WTC11 (cell line): Measurements from ENCODE around the gene PKHD1.

Source experiments
- ATF1 ChIP-seq: sonication (generic); formaldehyde crosslinking; IDR thresholded peaks from 2 replicates; pipeline ENCODE4 v1.8.1; 2023; ENCODE audit warnings: mild to moderate bottlenecking, moderate library complexity, missing genetic modification reagents
- NR3C1 ChIP-seq: sonication (generic); formaldehyde crosslinking; conservative IDR thresholded peaks from 2 replicates; pipeline ENCODE4 v1.8.1; 2023; ENCODE audit warnings: low read depth, mild to moderate bottlenecking, missing genetic modification reagents
- SP1 ChIP-seq: sonication (generic); formaldehyde crosslinking; conservative IDR thresholded peaks from 2 replicates; pipeline ENCODE4 v1.8.1; 2022; ENCODE audit warnings: missing genetic modification reagents
- ZBTB21 ChIP-seq: sonication (generic); formaldehyde crosslinking; IDR thresholded peaks from 2 replicates; pipeline ENCODE4 v1.8.1; 2023; ENCODE audit warnings: mild to moderate bottlenecking, missing genetic modification reagents, borderline replicate concordance
- TF ChIP-seq, protein P1 (sequence below): fragments of 200-600 bp; IDR thresholded peaks from 2 replicates; pipeline ENCODE4 v1.8.0; 2022; ENCODE audit warnings: antibody characterized with exemption
- TF ChIP-seq, protein P2 (sequence below): fragments of 250-450 bp; sonication (Bioruptor Pico); IDR thresholded peaks from 2 replicates; pipeline ENCODE4 v1.9.0; 2021; ENCODE audit warnings: mild to moderate bottlenecking
- TF ChIP-seq, protein P3 (sequence below): sonication (generic); formaldehyde crosslinking; IDR thresholded peaks from 2 replicates; pipeline ENCODE4 v1.8.1; 2022; ENCODE audit warnings: missing genetic modification reagents, borderline replicate concordance
- TF ChIP-seq, protein P4 (sequence below): sonication (generic); formaldehyde crosslinking; IDR thresholded peaks from 2 replicates; pipeline ENCODE4 v1.8.1; 2022; ENCODE audit warnings: low read depth, mild to moderate bottlenecking, moderate library complexity, missing genetic modification reagents, borderline replicate concordance
- TF ChIP-seq, protein P5 (sequence below): fragments of 250-450 bp; sonication (Bioruptor Pico); IDR thresholded peaks from 2 replicates; pipeline ENCODE4 v1.9.0; 2021; ENCODE audit warnings: mild to moderate bottlenecking, borderline replicate concordance

DNA sequence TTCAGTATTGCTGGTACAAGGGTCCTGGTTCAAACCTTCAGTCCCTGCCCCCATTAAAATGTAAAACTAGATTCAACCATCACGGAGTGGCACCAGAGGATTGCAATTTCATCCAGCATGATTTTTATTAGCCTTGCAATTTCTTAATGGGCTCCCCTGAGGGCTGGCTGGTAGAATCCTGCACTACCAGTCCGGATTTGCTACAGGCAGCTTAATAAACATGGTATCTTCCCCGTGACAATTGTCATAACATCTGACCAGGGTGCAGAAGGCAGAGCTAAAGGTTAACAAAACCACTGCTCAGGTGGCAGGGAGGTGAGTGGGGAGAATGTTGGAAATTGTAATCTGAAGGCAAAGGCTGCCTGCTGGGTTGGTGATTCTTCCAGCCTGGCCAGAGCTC, 94.5 kb downstream of the PKHD1 start:
- TF ChIP-seq, protein P1, sequence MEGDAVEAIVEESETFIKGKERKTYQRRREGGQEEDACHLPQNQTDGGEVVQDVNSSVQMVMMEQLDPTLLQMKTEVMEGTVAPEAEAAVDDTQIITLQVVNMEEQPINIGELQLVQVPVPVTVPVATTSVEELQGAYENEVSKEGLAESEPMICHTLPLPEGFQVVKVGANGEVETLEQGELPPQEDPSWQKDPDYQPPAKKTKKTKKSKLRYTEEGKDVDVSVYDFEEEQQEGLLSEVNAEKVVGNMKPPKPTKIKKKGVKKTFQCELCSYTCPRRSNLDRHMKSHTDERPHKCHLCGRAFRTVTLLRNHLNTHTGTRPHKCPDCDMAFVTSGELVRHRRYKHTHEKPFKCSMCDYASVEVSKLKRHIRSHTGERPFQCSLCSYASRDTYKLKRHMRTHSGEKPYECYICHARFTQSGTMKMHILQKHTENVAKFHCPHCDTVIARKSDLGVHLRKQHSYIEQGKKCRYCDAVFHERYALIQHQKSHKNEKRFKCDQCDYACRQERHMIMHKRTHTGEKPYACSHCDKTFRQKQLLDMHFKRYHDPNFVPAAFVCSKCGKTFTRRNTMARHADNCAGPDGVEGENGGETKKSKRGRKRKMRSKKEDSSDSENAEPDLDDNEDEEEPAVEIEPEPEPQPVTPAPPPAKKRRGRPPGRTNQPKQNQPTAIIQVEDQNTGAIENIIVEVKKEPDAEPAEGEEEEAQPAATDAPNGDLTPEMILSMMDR, result no peak
- no peak for TF ChIP-seq NR3C1 (CRISPR knock-in tag)
- TF ChIP-seq SP1 (CRISPR knock-in tag), result no peak
- no peak for TF ChIP-seq ATF1 (CRISPR knock-in tag)
- TF ChIP-seq, protein P2, sequence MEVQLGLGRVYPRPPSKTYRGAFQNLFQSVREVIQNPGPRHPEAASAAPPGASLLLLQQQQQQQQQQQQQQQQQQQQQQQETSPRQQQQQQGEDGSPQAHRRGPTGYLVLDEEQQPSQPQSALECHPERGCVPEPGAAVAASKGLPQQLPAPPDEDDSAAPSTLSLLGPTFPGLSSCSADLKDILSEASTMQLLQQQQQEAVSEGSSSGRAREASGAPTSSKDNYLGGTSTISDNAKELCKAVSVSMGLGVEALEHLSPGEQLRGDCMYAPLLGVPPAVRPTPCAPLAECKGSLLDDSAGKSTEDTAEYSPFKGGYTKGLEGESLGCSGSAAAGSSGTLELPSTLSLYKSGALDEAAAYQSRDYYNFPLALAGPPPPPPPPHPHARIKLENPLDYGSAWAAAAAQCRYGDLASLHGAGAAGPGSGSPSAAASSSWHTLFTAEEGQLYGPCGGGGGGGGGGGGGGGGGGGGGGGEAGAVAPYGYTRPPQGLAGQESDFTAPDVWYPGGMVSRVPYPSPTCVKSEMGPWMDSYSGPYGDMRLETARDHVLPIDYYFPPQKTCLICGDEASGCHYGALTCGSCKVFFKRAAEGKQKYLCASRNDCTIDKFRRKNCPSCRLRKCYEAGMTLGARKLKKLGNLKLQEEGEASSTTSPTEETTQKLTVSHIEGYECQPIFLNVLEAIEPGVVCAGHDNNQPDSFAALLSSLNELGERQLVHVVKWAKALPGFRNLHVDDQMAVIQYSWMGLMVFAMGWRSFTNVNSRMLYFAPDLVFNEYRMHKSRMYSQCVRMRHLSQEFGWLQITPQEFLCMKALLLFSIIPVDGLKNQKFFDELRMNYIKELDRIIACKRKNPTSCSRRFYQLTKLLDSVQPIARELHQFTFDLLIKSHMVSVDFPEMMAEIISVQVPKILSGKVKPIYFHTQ (CRISPR knock-in tag), result no peak
- TF ChIP-seq, protein P3, sequence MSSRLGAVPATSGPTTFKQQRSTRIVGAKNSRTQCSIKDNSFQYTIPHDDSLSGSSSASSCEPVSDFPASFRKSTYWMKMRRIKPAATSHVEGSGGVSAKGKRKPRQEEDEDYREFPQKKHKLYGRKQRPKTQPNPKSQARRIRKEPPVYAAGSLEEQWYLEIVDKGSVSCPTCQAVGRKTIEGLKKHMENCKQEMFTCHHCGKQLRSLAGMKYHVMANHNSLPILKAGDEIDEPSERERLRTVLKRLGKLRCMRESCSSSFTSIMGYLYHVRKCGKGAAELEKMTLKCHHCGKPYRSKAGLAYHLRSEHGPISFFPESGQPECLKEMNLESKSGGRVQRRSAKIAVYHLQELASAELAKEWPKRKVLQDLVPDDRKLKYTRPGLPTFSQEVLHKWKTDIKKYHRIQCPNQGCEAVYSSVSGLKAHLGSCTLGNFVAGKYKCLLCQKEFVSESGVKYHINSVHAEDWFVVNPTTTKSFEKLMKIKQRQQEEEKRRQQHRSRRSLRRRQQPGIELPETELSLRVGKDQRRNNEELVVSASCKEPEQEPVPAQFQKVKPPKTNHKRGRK (CRISPR knock-in tag), result no peak
- TF ChIP-seq, protein P4, sequence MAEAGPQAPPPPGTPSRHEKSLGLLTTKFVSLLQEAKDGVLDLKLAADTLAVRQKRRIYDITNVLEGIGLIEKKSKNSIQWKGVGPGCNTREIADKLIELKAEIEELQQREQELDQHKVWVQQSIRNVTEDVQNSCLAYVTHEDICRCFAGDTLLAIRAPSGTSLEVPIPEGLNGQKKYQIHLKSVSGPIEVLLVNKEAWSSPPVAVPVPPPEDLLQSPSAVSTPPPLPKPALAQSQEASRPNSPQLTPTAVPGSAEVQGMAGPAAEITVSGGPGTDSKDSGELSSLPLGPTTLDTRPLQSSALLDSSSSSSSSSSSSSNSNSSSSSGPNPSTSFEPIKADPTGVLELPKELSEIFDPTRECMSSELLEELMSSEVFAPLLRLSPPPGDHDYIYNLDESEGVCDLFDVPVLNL (CRISPR knock-in tag), result no peak
- TF ChIP-seq, protein P5, sequence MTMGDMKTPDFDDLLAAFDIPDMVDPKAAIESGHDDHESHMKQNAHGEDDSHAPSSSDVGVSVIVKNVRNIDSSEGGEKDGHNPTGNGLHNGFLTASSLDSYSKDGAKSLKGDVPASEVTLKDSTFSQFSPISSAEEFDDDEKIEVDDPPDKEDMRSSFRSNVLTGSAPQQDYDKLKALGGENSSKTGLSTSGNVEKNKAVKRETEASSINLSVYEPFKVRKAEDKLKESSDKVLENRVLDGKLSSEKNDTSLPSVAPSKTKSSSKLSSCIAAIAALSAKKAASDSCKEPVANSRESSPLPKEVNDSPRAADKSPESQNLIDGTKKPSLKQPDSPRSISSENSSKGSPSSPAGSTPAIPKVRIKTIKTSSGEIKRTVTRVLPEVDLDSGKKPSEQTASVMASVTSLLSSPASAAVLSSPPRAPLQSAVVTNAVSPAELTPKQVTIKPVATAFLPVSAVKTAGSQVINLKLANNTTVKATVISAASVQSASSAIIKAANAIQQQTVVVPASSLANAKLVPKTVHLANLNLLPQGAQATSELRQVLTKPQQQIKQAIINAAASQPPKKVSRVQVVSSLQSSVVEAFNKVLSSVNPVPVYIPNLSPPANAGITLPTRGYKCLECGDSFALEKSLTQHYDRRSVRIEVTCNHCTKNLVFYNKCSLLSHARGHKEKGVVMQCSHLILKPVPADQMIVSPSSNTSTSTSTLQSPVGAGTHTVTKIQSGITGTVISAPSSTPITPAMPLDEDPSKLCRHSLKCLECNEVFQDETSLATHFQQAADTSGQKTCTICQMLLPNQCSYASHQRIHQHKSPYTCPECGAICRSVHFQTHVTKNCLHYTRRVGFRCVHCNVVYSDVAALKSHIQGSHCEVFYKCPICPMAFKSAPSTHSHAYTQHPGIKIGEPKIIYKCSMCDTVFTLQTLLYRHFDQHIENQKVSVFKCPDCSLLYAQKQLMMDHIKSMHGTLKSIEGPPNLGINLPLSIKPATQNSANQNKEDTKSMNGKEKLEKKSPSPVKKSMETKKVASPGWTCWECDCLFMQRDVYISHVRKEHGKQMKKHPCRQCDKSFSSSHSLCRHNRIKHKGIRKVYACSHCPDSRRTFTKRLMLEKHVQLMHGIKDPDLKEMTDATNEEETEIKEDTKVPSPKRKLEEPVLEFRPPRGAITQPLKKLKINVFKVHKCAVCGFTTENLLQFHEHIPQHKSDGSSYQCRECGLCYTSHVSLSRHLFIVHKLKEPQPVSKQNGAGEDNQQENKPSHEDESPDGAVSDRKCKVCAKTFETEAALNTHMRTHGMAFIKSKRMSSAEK, result no peak
- TF ChIP-seq ZBTB21, result no peak
